NB4 (cell line): ENCODE results near the gene SH2D1B.
"Not testable (repeated sequence)": the region's sequence is repeated elsewhere in the genome, so short reads cannot be mapped to it uniquely, and the experiment has no call there.

Source experiments
- DNase-seq: peaks from one replicate; pipeline ENCODE4 v3.0.0; 2010; ENCODE audit warnings: low read depth
- H3K4me3 ChIP-seq: one replicate; pipeline ENCODE4 v1.5.1; 2011; ENCODE audit warnings: mild to moderate bottlenecking, low read depth, low read length, moderate library complexity
- CTCF ChIP-seq: IDR thresholded peaks from one replicate; pipeline ENCODE4 v1.5.1; 2012; ENCODE audit warnings: low read depth, low read length
- MAX ChIP-seq: IDR thresholded peaks from 2 replicates; pipeline ENCODE4 v1.6.1; 2011; ENCODE audit warnings: low read depth, low read length
- MYC ChIP-seq: IDR thresholded peaks from 2 replicates; pipeline ENCODE4 v1.6.1; 2011; ENCODE audit warnings: low read depth, low read length
- POLR2A ChIP-seq: IDR thresholded peaks from 2 replicates; pipeline ENCODE4 v1.6.1; 2011; ENCODE audit warnings: mild to moderate bottlenecking; ENCODE audit not compliant: insufficient read length; ENCODE audit errors: extremely low read depth

SH2D1B gene, protein sequence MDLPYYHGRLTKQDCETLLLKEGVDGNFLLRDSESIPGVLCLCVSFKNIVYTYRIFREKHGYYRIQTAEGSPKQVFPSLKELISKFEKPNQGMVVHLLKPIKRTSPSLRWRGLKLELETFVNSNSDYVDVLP

DNA sequence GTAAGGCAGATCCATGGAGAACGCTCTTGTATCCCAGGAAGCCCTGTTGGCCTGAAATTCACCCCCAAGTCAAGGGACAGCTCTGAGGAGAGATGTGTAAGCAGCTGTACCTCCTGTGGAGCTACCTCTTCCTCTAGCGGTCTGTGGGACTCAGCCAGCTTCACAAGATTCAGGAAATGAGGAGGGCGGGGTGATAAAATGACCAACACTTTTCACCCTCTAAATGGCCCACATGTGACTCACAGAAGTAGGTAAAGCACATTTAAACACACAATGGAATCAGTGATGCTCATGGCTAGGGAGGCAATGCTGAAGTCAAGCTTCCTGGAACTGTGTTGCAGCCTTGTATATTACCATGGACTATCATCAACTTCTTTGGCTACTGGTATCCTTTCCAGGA, at the start of gene SH2D1B:
Gene SH2D1B (minus strand): TSS at position 135 of the 400 bp plus-strand sequence. CDS start 120 bp downstream, at position 15.
- H3K4me3 ChIP-seq = no peak within 1 kb of the TSS
- DNase-seq = no peak
- TF ChIP-seq POLR2A (no peak), CTCF (no peak), MAX (no peak), MYC (no peak)

- no peak for DNase-seq
- TF ChIP-seq POLR2A (no peak), MYC (no peak), MAX (no peak), CTCF (no peak)
- no peak overlapping the region for H3K4me3 ChIP-seq
Observed at GRCh38 chr1:162458236-162458635, 46.3 kb upstream of the SH2D1B start.

DNA sequence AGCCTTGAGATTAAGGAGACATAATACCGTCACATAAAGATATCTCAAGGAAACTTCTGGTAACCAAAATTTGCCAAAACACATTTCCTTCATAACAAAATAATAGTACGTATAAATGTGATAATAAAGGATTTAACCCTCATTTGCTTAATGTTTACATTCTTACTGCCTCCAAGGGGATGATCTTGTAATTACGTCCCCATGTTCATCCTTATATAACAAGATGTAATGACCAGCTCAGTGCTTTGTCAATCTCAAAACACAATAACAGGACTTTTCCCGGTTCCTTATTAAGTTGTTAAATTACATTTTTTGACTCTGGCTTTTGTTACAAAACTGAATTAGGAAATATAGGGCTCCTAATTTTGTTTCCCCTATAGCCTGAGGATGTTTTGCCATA, 44.4 kb upstream of the SH2D1B start:
- no peak for DNase-seq
- H3K4me3 ChIP-seq = no peak overlapping the region
- TF ChIP-seq POLR2A (no peak), CTCF (no peak), MAX (no peak), MYC (no peak)

- DNase-seq, H3K4me3 ChIP-seq: not testable (repeated sequence)
Observed at GRCh38 chr1:162454361-162454760, 42.4 kb upstream of the SH2D1B start.

DNA sequence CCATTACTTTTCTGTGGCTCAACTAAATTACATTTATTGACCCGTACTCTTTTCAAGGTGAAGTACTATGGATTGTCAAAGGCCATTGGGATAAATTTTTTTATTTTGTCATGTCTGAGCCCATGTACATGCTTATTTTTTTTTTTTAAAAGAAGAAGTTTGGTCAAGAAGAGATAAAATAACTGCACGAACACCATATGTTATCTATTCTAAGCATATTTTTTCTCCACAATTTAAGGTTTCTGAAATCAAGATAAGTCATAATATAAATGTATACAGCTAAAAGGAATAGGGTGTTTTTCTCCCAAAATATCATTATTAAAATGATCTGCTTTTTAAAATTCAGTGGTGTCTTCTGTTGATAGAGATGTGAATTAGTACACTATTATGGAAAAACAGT, 35.0 kb upstream of the SH2D1B start:
- DNase-seq = no peak
- TF ChIP-seq MAX (no peak), CTCF (no peak), MYC (no peak), POLR2A (no peak)
- no peak overlapping the region for H3K4me3 ChIP-seq

GRCh38 chr1:162444903-162445302, 33.0 kb upstream of the SH2D1B start:
- no peak overlapping the region for H3K4me3 ChIP-seq
- DNase-seq = no peak
- TF ChIP-seq MAX (no peak), POLR2A (no peak), MYC (no peak), CTCF (no peak)

- DNase-seq, H3K4me3 ChIP-seq: not testable (repeated sequence)
Observed at GRCh38 chr1:162432977-162433713, 21.2 kb upstream of the SH2D1B start.
